T47D (cell line): ENCODE measurements around the gene MED27.
"Not testable (repeated sequence)": the region's sequence is repeated elsewhere in the genome, so short reads cannot be mapped to it uniquely, and the experiment has no call there.

Experiments used
- DNase-seq, 2 experiments: peaks; one replicate each; pipeline versions ENCODE4 v3.0.0 to v3.0.0-alpha.2; 2011 to 2012; ENCODE audit warnings: low read depth in 1 of 2, low spot score in 1 of 2
- JUND ChIP-seq: IDR thresholded peaks from 2 replicates; pipeline ENCODE4 v1.6.1; 2012; ENCODE audit warnings: low read depth
- in situ Hi-C: cut with HindIII; loops from 2 replicates; pipeline ENCODE4 v1.10.0; 2016; ENCODE audit warnings: low sequenced_read_pairs, low pct_unique_long_range_greater_than_20kb

The MED27 gene

DNA sequence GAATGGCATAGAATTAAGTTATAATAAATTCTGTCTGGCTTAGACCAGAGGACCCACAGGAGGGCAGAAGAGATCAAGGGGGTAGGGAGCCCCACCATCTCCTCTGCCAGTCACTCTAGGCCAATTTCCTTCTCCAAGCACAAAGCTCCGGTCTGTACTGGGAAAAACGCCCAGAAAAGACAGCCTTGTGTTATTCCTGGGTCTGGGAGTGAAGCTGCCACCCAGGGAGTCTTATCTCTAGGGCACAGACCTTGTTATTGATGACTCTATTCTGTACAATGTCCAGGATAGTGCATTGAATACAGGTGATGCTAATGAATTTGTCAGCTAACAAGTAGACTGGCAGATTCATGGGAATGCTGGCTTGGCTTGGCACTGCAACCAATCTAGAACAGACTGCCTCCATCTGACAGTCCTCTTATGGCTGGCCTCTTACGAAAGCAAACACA is 60.7 kb downstream of the MED27 start:
- no peak for TF ChIP-seq JUND
- in situ Hi-C loops, result no loop called here
- no peak for DNase-seq

DNA sequence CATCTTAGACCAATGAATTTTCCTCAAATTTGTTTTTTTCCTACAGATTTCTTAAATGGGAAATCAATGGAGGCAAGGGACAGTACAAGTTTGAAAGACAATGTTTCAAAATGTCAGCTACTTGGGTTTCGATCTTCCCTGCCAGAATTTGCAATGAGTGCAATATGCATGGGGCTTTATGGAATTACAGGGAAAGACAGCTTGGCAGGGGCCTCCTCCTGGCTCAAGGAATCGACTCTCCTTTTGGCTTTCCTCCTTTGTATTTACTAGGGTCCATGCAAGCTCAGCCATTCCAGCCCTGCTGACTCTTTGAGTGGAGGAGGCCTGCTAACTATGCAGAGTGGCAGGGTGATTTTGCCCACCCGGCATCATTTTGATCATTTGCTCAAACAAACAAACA is 63.2 kb downstream of the MED27 start:
- in situ Hi-C loops, result no loop called here
- DNase-seq, result no peak
- TF ChIP-seq JUND, result no peak

DNA sequence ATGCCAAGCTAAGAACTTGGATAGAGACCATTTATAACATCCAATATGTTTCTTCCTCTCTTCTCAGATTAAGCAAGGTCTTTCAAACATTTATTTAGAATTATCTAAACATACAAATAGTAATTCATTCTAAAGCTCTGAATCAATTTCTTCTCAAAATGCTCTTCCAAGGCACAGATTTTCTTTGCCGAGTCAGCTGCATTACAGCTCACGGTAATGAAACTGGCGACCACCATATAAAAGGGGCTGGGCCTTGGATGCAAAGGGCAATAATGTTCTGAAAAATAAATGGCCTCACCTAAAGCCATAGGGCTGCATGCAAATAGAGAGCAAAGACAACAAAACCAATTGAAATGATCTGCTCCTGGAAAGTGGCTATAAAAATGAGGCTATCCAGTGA is 63.8 kb downstream of the MED27 start:
- in situ Hi-C loops, result no loop called here
- TF ChIP-seq JUND, result no peak

DNA sequence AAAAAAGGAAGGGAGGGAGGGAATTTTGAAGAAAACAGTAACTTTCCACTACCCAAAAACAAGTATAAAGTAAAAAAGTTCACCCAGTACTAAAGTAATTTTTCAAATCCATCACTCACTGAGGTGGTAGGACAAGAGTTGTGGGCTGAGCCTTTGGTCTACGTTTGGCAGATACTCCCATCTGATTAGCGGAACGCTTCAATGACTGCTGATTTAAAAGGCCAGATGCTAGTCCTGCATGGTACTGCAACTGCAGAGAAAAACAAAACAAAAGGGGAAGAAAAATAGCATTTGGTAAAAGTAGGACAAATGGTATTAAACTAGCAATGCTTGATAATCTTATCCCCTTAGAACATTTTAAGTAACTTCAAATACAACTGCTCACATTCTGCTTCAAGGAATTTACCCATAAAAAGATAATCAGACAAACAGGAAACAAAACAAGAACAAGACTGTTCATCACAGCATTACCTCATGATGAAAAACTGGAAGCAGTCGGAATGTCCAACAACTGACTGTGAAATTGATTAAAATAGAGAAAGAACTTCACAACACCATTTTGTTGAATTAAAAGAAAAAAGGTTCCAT is 65.4 kb downstream of the MED27 start:
- no peak for TF ChIP-seq JUND
- in situ Hi-C loops, result no loop called here
- DNase-seq, result no peak

More for the DNA sequence above, 63.8 kb downstream of the MED27 start:
- no peak for DNase-seq

DNA sequence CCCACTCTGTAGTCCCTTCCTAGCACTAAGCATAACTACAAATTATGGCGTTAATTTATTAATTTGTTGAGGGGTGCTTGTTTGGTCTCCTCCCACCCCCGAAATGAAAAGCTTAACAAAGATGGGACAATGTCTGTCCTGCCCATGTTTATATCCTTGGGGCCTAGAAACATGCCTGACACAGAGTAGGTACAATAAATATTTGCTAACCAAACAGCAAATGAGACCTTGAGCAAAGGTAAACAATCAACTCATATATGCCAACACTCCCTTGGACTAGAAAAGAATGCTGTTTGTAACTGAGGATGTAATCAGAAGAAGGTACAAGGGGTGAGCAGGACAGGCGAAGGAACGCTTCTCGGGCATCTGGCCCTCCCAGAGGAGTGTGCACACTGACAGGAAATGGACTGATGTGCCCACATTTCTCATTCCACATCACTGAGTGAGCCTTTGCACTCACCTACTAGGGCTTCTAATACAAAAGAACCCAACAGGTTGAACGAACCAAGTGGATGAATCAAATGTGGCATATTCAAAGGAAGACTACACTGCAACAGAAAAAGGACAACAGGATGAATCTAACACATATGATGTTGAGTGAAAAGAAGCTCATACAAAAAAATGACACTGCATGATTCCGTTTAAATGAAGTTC is 66.8 kb downstream of the MED27 start:
- TF ChIP-seq JUND, result 0 out of 2 replicates have a peak, but pooled peaks have one; percentile 33
- in situ Hi-C loops, result no loop called here

DNA sequence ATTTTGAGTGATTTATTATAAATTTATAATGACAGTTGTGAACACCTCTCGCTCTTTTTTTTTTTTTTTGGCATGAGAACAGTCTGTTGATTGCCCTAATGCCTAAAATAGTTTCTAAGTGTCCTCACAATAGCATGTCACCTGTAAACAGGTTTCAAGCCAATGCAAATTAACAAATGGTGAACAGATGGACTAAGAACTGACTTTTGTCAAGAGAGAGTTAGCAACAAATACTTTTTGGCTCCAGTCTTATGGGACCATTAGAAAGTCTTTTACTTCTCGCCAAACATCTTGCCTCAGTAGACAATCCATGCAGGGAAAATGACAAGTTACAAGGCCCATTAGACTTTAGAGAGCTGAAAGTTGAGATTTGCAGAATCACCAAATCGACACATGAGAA is 67.8 kb downstream of the MED27 start:
- in situ Hi-C loops, result no loop called here

More for the DNA sequence above, 66.8 kb downstream of the MED27 start:
- peak; percentile 39 to 86 for DNase-seq

DNA sequence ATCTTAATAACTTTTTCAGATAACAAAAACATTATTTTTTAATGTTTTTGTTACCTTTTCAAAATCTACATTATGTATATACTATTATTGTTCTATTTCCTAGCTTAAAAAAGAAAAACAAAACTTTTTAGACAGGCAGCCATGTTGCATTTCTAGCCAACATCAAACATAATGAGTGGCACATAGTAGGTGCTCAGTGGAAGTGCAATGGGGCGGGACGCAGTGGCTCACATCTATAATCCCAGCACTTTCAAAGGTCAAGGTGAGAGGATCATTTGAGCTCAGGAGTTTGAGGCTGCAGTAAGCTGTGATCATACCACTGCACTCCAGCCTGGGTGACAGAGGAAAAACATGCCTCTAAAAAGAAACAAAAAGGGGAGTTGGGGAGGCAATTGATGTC is 68.4 kb downstream of the MED27 start:
- in situ Hi-C loops, result no loop called here
- no peak for DNase-seq
- no peak for TF ChIP-seq JUND

More for the DNA sequence above, 67.8 kb downstream of the MED27 start:
- no peak for DNase-seq
- no peak for TF ChIP-seq JUND

DNA sequence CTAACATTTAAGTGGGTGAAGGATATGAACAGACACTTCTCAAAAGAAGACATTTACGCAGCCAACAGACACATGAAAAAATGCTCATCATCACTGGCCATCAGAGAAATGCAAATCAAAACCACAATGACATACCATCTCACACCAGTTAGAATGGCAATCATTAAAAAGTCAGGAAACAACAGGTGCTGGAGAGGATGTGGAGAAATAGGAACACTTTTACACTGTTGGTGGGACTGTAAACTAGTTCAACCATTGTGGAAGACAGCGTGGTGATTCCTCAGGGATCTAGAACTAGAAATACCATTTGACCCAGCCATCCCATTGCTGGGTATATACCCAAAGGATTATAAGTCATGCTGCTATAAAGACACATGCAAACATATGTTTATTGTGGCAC is 69.5 kb downstream of the MED27 start:
- in situ Hi-C loops, DNase-seq: not testable (repeated sequence)

DNA sequence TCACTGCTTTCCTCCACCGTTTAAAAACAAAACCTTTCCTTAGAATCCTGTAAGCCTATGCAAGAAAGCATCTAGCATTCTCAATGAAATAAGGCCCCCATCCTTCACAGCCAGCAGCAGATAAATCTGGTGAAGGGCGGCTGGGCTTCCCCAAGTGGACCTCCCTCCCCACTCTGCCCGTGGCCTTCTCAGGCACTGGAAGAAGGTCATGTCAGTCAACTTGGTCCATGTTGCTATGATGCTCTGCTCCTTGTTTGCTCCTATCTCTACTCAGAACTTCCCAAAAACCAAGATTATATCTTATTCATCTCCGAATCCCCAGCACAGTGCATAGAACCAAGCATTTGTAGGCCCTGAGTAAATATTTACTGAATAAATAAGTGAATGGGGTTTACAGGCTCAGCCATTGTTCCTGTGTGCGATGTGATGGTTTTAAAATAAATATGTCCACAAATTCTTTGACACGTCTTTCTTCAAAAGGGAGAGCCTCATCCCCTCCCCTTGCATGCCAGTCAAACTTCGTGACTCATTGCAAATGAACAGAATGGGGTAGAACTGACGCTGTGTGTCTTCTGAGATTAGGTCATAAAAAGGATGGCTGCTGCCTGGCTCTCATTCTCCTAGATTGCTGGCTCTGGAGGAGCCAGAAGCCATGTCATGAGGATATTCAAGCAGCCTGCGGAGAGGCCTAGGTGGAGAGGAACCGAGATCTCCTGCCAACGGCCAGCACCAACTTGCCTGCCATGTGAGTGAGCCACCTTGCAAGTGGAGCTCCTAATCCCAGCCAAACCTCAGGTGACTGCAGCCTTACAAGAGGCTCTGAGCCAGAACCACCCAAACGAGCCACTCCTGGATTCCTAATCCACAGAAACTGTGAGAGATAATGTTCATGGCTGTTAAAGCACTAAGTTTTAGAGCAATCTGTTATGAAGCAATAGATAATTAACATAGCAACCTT is 70.5 kb downstream of the MED27 start:
- peak in 1 of 2 experiments; percentile 57 for DNase-seq

DNA sequence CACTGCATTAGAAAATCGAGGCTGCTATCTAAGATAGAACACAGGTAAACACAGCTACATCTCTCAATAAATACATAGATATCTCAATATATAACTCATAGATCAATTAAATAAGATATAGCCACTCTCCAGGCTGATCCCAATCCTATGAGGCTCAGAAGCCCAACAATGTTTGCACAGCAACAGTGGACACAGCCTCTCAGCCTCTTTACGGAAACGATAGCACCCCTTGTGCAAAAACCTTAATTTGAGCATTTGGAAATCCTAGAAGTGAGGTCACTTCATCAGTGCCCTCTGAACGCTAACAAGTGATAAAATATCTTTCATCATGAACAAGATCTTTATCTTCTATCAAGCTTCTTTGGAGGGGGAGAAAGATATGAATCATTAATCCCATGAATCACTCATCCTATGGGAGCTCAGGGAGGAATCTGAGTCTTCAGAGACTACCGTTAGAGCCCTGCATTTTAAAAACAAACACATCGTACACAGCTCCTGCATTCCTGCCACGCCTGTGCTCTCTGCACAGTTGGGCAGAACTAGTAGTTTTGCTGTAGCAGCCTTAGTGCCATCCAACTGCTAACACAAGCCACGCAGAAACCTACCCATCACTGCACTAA is 71.4 kb downstream of the MED27 start:
- no peak for DNase-seq
- in situ Hi-C loops, result no loop called here
- no peak for TF ChIP-seq JUND

More for the DNA sequence above, 70.5 kb downstream of the MED27 start:
- in situ Hi-C loops, result no loop called here
- TF ChIP-seq JUND, result 0 out of 2 replicates have a peak, but pooled peaks have one; percentile 13

DNA sequence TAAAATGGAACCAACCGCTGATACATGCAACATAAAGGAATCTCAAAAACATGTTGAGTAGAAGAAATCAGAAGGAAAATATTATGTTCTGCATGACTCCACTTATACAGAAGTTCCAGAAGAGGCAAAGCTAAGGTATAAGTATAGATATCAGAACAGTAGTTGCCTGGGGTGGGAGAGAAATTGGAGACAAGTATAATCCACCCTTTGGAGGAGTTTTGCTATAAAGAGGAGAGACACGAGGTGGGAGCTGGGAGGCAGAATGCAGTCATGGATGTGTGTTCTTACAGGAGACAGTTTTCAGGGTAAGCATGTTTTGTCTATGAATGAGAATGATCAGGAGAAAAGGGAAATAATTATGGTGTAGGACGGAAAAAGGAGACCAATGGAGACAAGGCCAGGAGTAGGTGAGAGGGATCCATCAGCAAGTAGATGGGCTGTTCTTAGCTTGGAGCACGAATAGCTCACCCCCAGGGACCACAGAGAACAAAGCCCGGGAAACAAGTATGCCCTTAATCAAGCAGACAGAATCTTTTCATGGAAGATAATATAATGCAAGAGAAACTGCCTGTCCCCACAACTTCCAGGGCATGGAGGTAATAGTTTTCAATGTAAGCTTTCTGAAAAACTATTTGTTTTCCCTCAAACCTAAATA is 72.2 kb downstream of the MED27 start:
- TF ChIP-seq JUND, result no peak
- no peak for DNase-seq
- in situ Hi-C loops, result no loop called here
